Ascending aorta (tissue), 2 donors: ENCODE results near the gene AMBRA1. TPM values are rescaled to one million over a fixed set of nuclear protein-coding genes. Genes with fewer than 3 reads are reported as not detected.

Experiments used
- DNase-seq, 2 donors: peaks; one replicate each; pipeline ENCODE4 v3.0.0-alpha.2; 2019; ENCODE audit warnings: low spot score in 2 of 2
- H3K27ac ChIP-seq, 2 donors: fragments of 200-600 bp; sonication (generic); one replicate each; pipeline ENCODE4 v1.5.1; 2016 to 2017; ENCODE audit warnings: mild to moderate bottlenecking in 1 of 2
- H3K27me3 ChIP-seq: fragments of 200-600 bp; sonication (generic); one replicate; pipeline ENCODE4 v1.5.1; 2017
- H3K36me3 ChIP-seq, 2 donors: fragments of 200-600 bp; sonication (generic); one replicate each; pipeline ENCODE4 v1.5.1; 2016
- H3K4me1 ChIP-seq, 2 donors: fragments of 200-600 bp; sonication (generic); one replicate each; pipeline ENCODE4 v1.5.1; 2016 to 2017; ENCODE audit warnings: mild to moderate bottlenecking in 1 of 2
- H3K4me3 ChIP-seq, 2 donors: fragments of 200-600 bp; sonication (generic); one replicate each; pipeline ENCODE4 v1.5.1; 2016 to 2017; ENCODE audit warnings: mild to moderate bottlenecking in 1 of 2
- H3K9me3 ChIP-seq, 2 donors: fragments of 200-600 bp; sonication (generic); one replicate each; pipeline ENCODE4 v1.5.1; 2016
- intact Hi-C: fragments of 100-400 bp; cut with DNase I; formaldehyde crosslinking; loops from one replicate; pipeline ENCODE4 v1.15.1; 2023
- total RNA-seq: library from RNA; depleted of rRNA; stranded (reverse); fragments of >200 nt; gene quantifications from one replicate; pipeline ENCODE4 v1.1.0, GENCODE V29; 2016
- TF ChIP-seq, protein P1 (sequence below), 3 experiments: fragments of 200-600 bp in 2 of 3; fragments of 450-650 bp in 1 of 3; sonication (generic) in 2 of 3; IDR thresholded peaks; one replicate each; pipeline ENCODE4 v1.5.1; 2016 to 2019; ENCODE audit warnings: antibody characterized with exemption in 3 of 3, mild to moderate bottlenecking in 1 of 3, moderate library complexity in 1 of 3

Gene AMBRA1
- total RNA-seq, 1 donor from 2014 or later: 12.1 TPM

DNA sequence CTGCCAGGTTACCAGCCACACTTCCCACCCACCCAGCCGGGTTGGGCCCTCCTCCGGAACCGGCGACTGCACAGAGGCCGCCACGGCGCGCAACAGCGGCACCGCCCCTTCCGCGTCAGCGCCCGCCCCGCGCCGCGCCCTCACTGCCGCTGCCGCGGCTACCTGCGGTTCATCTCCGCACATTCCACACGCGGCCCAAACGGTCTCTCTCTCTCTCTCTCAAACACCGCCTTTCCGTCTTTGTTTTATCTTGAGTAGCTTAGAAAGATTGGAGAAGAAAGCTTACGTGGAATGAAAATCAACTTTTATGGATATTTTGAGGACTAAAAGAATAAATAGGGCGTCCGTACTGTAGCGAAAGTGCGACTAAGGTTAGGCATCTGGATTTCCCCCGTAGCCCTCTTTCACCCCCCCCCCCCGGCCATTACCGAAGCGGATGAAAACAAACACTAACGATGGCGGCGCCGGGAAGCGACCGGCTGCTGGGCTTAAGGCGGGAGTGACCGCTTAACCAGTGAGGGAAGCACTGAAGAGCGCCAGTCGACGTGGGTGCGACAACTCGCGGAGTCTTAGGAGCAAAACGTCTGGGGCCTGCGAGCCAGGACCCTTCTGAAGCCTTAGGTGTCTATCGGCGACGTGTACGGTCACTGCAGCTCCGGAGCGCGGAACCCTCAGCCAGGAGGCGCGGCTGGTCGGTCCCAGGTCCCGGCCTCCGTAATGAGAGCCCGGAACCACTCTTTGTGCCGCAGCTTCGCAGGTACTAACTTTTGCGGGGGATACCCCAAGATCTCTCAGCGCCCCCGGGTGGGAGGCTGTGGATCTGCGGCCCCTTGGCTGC is 23.5 kb upstream of the AMBRA1 start, which contains the start of the genes ATG13 and HARBI1:
Gene ATG13, plus strand, starts transcription at position 420 of the 838 bp plus-strand sequence. CDS start 26,739 bp downstream, outside the sequence.
Gene HARBI1, minus strand, starts transcription at position 94 of the 838 bp plus-strand sequence. CDS start 990 bp downstream, outside the sequence.
- H3K36me3 ChIP-seq: peaks cover 7 to 13% of the 10 kb centered on the region in 2 donors
- peak within 1 kb of the TSS; percentile 96 to 100 for H3K4me3 ChIP-seq
- no peaks in the 10 kb centered on the region for H3K27me3 ChIP-seq
- H3K27ac ChIP-seq: peak within 1 kb of the TSS; percentile 98 to 99
- intact Hi-C loops: loop anchor here (1.0 to 10.0 kb wide), 4 partner anchors 23 to 271 kb away; partner anchors contain the start of genes AMBRA1, ARHGAP1, DGKZ and MDK
- no peaks in the 10 kb centered on the region for H3K9me3 ChIP-seq
- TF ChIP-seq, protein P1, sequence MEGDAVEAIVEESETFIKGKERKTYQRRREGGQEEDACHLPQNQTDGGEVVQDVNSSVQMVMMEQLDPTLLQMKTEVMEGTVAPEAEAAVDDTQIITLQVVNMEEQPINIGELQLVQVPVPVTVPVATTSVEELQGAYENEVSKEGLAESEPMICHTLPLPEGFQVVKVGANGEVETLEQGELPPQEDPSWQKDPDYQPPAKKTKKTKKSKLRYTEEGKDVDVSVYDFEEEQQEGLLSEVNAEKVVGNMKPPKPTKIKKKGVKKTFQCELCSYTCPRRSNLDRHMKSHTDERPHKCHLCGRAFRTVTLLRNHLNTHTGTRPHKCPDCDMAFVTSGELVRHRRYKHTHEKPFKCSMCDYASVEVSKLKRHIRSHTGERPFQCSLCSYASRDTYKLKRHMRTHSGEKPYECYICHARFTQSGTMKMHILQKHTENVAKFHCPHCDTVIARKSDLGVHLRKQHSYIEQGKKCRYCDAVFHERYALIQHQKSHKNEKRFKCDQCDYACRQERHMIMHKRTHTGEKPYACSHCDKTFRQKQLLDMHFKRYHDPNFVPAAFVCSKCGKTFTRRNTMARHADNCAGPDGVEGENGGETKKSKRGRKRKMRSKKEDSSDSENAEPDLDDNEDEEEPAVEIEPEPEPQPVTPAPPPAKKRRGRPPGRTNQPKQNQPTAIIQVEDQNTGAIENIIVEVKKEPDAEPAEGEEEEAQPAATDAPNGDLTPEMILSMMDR (IDR thresholded peaks at IDR 0.05): peak; percentile 84 to 86 (median 86)
- peak; percentile 36 to 94 for DNase-seq
- H3K4me1 ChIP-seq: peaks cover 3 to 19% of the 10 kb centered on the region in 2 donors

DNA sequence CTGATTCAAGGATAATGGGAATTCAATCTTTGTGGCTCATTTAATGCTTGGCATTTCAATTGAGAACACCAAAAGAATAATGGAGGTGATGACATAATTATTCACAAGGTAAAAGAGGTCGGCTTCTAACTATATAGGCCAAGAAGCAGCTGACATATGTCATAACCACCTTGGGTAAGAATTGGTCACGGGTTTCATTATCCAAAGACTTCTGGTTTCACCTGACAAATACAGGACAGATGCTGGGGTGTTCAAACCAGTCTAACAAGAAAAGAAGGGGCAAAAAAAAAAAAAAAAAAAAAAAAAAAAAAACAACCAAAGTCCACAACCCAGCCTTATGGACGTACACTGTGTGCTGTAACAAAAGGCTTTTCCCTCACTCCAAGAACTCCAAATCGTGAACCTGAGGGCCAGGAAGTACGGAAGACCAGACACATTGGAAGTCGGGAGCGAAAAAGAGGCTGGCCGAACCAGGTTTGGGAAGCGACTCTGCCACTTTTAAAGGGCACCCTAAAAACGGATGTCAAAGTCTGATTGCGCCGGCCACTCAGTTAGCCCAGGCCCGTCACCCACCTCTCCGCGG is 22.8 kb upstream of the AMBRA1 start:
- Histone ChIP-seq H3K27ac (peak overlapping the region; percentile 98 to 99), H3K36me3 (peaks cover 7 to 12% of the 10 kb centered on the region in 2 donors), H3K9me3 (no peaks in the 10 kb centered on the region), H3K4me1 (peaks cover 3 to 19% of the 10 kb centered on the region in 2 donors), H3K4me3 (peak overlapping the region; percentile 96 to 100), H3K27me3 (no peaks in the 10 kb centered on the region)
- no peak for DNase-seq
- TF ChIP-seq, protein P1 (IDR thresholded peaks at IDR 0.05): no peak
- intact Hi-C loops: loop anchor here (1.0 to 10.0 kb wide), 4 partner anchors 22 to 270 kb away; partner anchors contain the start of genes AMBRA1, ARHGAP1, DGKZ and MDK

DNA sequence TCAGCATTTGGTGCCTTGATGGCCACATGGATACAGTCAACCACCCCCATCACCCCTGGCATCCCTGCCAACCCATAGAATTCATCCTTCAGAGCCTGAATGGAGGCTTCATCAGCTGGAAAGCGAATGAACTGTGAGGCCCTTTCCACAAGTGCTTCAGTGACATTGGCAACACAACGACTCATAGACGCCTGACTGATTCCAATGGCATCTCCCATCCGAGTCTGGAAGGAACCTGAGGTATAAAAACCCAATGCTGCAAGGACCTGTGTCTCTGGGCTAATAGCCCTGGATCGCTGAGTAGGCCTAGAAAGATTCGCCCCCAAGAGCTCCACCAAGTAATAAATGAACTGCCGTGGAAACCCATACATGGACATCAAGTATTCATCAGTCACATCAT is 21.9 kb upstream of the AMBRA1 start:
- intact Hi-C loops: loop anchor here (2.0 to 10.0 kb wide), 2 partner anchors 231 to 269 kb away; partner anchors contain the start of genes DGKZ and MDK

DNA sequence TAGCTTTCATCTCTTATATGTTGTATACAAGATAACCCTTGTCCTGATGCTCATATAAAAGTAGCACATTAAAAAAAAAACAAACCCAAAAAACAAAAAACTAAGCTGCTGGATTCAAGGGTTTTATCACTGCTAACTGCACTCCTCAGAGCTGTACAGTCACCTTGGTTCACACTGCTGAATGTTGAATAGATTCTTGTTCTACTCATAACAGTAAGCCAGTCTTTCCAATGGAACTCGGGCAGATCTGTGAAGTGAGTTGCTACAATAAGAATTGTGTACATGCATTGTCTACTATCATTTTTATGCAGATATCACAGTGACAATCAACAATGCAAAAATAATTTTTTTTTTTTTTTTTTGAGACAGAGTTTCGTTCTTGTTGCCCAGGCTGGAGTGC is 18.5 kb upstream of the AMBRA1 start:
- Histone ChIP-seq H3K27ac (no peak overlapping the region), H3K36me3 (no peaks in the 10 kb centered on the region), H3K27me3 (no peaks in the 10 kb centered on the region), H3K4me3 (no peak overlapping the region), H3K4me1 (peaks cover 3% of the 10 kb centered on the region in 2 donors), H3K9me3 (no peaks in the 10 kb centered on the region)
- DNase-seq: no peak
- intact Hi-C loops: loop anchor here (10.0 kb wide), 1 partner anchor 228 kb away; the partner anchor contains the start of gene MDK
- TF ChIP-seq, protein P1 (IDR thresholded peaks at IDR 0.05): no peak

More for the DNA sequence above, 21.9 kb upstream of the AMBRA1 start:
- no peak overlapping the region for H3K27ac ChIP-seq
- no peaks in the 10 kb centered on the region for H3K27me3 ChIP-seq
- no peak for DNase-seq
- peaks cover 3 to 19% of the 10 kb centered on the region in 2 donors for H3K4me1 ChIP-seq
- H3K4me3 ChIP-seq: no peak overlapping the region
- no peaks in the 10 kb centered on the region for H3K9me3 ChIP-seq
- H3K36me3 ChIP-seq: peaks cover 0 to 7% of the 10 kb centered on the region in 2 donors
- TF ChIP-seq, protein P1 (IDR thresholded peaks at IDR 0.05): no peak

DNA sequence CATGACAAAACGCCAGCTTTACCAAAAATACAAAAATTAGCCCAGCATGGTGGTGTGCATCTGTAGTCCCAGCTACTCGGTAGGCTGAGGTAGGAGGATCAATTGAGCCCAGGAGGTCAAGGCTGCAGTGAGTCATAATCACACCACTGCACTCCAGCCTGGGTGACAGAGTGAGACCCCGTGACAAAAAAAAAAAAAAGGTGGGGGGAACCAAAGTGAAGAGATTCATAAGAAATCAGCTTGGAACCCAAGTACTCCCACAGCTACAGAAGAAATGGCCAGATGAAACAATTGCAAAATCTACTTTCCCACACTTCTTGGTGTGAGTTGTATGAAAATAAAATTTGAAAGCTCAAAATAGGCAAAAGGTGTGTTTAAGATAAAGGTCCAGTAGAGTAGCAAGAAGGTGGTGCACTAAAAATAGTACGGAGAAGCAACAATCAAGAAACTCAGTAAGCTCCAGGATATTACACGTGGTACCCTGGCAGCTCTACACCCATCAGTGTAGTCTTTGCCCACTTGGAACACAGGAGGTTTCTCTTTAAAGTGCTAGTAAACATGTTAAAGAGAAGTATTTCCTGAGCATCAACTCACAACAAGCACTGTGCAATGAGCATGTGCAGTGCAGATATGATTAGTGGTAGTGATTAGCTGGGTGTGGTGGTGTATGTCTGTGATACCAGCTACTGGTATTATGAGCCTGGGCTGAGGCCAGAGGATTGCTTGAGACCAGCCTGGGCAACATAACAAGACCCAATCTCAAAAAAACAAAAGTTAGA is 17.9 kb upstream of the AMBRA1 start:
- Histone ChIP-seq H3K9me3 (no peaks in the 10 kb centered on the region), H3K27ac (no peak overlapping the region), H3K4me3 (no peak overlapping the region), H3K4me1 (peaks cover 3% of the 10 kb centered on the region in 2 donors), H3K27me3 (no peaks in the 10 kb centered on the region), H3K36me3 (no peaks in the 10 kb centered on the region)
- intact Hi-C loops: loop anchor here (10.0 kb wide), 1 partner anchor 227 kb away; the partner anchor contains the start of gene MDK
- TF ChIP-seq, protein P1 (IDR thresholded peaks at IDR 0.05): no peak
- no peak for DNase-seq
